Sigmoid colon (tissue), 4 donors: ENCODE results near the gene ASIP.

Experiments used
- CTCF ChIP-seq, 4 experiments: fragments of 450-650 bp in 3 of 4; fragments of 200-600 bp in 1 of 4; IDR thresholded peaks; one replicate each; pipeline ENCODE4 v1.5.1; 2016 to 2019; ENCODE audit warnings: antibody characterized with exemption in 4 of 4, mild to moderate bottlenecking in 3 of 4, moderate library complexity in 2 of 4
- POLR2AphosphoS5 ChIP-seq, 4 donors: sonication (generic); formaldehyde crosslinking; IDR thresholded peaks; one replicate each; pipeline ENCODE4 v1.6.1; 2017; ENCODE audit warnings: antibody characterized with exemption in 4 of 4

- TF ChIP-seq CTCF (IDR thresholded peaks at IDR 0.05) (no peak), POLR2AphosphoS5 (IDR thresholded peaks at IDR 0.05) (peak in 2 of 4 donors; percentile 15 to 18)
Observed at GRCh38 chr20:34222208-34222607, 19.0 kb upstream of the ASIP start.
